ENCODE data around the gene CHMP3. TPM values are rescaled to one million over a fixed set of nuclear protein-coding genes. Genes with fewer than 3 reads are reported as not detected.

Gene CHMP3
- total RNA-seq, 3 donors from 2014 or later: 149 to 203 (median 196) TPM

DNA sequence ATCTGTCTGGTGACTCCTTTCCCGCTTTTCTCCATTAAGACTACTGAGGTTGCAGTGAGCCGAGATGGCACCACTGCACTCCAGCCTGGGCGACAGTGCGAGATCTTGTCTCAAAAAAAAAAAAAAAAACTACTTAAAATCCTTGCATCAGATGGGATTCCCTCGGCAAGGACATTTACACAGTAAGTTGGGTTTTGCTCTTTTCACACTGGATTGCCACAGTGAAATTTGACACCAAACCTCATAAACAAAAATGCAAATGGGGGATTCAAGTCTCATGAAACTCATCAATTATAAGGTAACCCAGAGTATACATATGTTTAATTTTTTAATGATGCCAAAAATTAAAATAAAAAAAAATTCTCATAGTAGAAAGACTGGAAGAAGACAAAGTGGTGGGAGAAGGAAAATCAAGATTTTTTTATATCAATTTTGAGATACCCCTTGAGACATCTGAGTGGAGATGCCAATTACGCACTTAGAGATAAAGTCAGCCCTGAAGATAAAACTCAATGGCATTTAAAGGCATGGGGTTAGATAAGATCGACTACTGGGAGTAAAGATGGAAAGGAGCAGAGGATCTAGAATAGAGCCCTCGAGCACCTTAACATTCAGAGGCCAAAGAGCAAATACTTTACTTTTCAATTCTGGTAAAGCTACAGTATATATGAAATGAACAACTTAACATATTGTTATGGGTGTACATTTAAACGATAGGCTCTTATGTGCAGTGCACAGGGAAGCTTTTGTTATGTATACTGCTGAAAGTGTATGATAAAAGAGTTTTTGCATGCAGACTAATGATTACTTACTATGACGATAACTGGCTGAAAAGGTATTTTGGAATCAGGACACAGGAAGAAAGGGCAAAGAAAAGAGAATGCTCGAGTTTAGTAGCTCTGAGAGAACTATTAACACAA is 37.6 kb downstream of the CHMP3 start:
- no peaks in the 10 kb centered on the region for H3K36me3 ChIP-seq (ENCODE audit: low read depth)
- DNase-seq (no peak), ATAC-seq (no peak)

GRCh38 chr2:86523491-86523890 is 39.8 kb downstream of the CHMP3 start:
- Histone ChIP-seq H3K9me3 (peaks cover 6% of the 10 kb centered on the region), H3K4me3 (no peak overlapping the region), H3K4me1 (ENCODE audit: low read depth) (no peaks in the 10 kb centered on the region), H3K36me3 (ENCODE audit: low read depth) (no peaks in the 10 kb centered on the region)
- TF ChIP-seq CTCF (IDR thresholded peaks at IDR 0.05): no peak
- ATAC-seq: no peak
- intact Hi-C loops (cut with DNase I, micrococcal nuclease): no loop called here
- DNase-seq: no peak

More for the DNA sequence above, 37.6 kb downstream of the CHMP3 start:
- intact Hi-C loops (cut with DNase I, micrococcal nuclease): no loop called here
- Histone ChIP-seq H3K4me3 (no peak overlapping the region), H3K9me3 (peaks cover under 1% of the 10 kb centered on the region), H3K4me1 (ENCODE audit: low read depth) (no peaks in the 10 kb centered on the region)
- TF ChIP-seq CTCF (IDR thresholded peaks at IDR 0.05): no peak

- DNase-seq: no peak
- H3K9me3 ChIP-seq: peaks cover 6% of the 10 kb centered on the region
- TF ChIP-seq CTCF (IDR thresholded peaks at IDR 0.05): no peak
These were observed 40.5 kb downstream of the CHMP3 start for GRCh38 chr2:86522711-86523110.

DNA sequence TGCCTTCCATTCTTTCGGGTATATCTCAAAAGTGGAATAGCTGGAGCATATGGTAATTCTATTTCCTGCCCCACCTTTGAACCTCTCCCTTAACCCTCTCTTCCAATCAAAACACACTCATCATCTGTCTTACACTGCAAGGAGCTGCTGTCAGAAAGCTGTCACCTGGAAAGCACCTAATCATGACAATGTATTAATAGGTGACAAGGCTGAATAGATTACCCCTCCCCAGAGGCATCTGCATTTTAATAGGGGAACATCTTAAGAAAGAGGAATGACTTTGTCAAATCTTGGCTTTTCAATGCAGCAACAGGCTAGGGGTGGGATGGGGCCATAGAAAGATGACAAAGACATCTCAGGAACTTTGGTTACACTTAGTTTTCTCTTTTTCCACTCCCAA is 41.3 kb downstream of the CHMP3 start:
- H3K36me3 ChIP-seq (ENCODE audit: low read depth): no peaks in the 10 kb centered on the region
- intact Hi-C loops (cut with DNase I, micrococcal nuclease): no loop called here
- no peak for TF ChIP-seq CTCF (IDR thresholded peaks at IDR 0.05)
- peaks cover 6% of the 10 kb centered on the region for H3K9me3 ChIP-seq
- no peak for DNase-seq
- H3K4me1 ChIP-seq (ENCODE audit: low read depth): no peaks in the 10 kb centered on the region
- H3K4me3 ChIP-seq: no peak overlapping the region
- no peak for ATAC-seq

More at GRCh38 chr2:86522711-86523110, 40.5 kb downstream of the CHMP3 start:
- Histone ChIP-seq H3K4me3 (no peak overlapping the region), H3K4me1 (ENCODE audit: low read depth) (no peaks in the 10 kb centered on the region), H3K36me3 (ENCODE audit: low read depth) (no peaks in the 10 kb centered on the region)
- no peak for ATAC-seq
- intact Hi-C loops (cut with DNase I, micrococcal nuclease): no loop called here

GRCh38 chr2:86520153-86520552 is 43.1 kb downstream of the CHMP3 start:
- H3K4me3 ChIP-seq: no peak overlapping the region
- intact Hi-C loops (cut with DNase I, micrococcal nuclease): no loop called here
- ATAC-seq: no peak

More at GRCh38 chr2:86520153-86520552, 43.1 kb downstream of the CHMP3 start:
- Histone ChIP-seq H3K36me3 (ENCODE audit: low read depth) (no peaks in the 10 kb centered on the region), H3K9me3 (peaks cover 6% of the 10 kb centered on the region), H3K4me1 (ENCODE audit: low read depth) (no peaks in the 10 kb centered on the region)
- DNase-seq: no peak
- TF ChIP-seq CTCF (IDR thresholded peaks at IDR 0.05): no peak
